ENCODE measurements around the gene COL15A1. TPM values are rescaled to one million over a fixed set of nuclear protein-coding genes. Genes with fewer than 3 reads are reported as not detected.

The COL15A1 gene
- polyA plus RNA-seq, 1 donor (not counting 4 experiments of a cell fraction or from before 2014, with no cell fraction given) = not detected

DNA sequence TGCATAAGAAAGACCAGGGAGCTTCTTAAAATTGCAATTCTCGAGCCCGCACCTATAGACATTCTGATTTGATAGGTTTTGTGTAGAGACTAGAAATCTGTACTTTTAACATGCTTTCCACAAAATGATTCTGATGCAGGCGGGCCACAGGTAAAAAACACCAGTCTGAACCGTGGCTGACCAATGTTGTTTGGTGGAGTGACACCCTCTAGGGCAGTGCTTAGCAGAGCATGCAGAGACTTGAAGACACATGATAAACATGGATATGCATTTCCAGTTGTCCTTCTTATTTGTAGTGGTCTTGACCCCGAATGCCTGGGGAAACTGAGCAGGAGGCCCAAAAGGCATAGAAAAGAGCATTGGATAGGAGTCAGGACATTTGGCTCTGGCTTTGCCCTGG is 10.5 kb upstream of the COL15A1 start:
- DNase-seq (ENCODE audit: low read depth, low spot score) (no peak), FAIRE-seq (no peak)
- Histone ChIP-seq H3K4me2 (ENCODE audit: control insufficient read depth, extremely low read depth, insufficient read depth, low read depth, low read length) (no peak overlapping the region), H2AFZ (ENCODE audit: control insufficient read depth, low read length) (no peak overlapping the region), H3K79me2 (ENCODE audit: control insufficient read depth, insufficient read depth, low read length) (no peaks in the 10 kb centered on the region), H3K27me3 (ENCODE audit: control insufficient read depth, extremely low read depth, insufficient read depth, low read length) (peaks cover 19% of the 10 kb centered on the region), H3K4me3 (ENCODE audit: control insufficient read depth in 2 of 3, extremely low read depth in 1 of 3, insufficient read depth in 2 of 3, low read depth in 1 of 3, low read length in 3 of 3) (no peak overlapping the region), H3K9ac (ENCODE audit: control insufficient read depth, extremely low read depth, insufficient read depth, low read length) (no peak overlapping the region), H3K4me1 (ENCODE audit: control insufficient read depth, extremely low read depth, insufficient read depth, low read length) (no peaks in the 10 kb centered on the region), H3K36me3 (ENCODE audit: control insufficient read depth in 2 of 2, extremely low read depth in 1 of 2, insufficient read depth in 2 of 2, low read length in 2 of 2) (no peaks in the 10 kb centered on the region), H3K9me3 (ENCODE audit: control insufficient read depth, low read depth, low read length) (no peaks in the 10 kb centered on the region), H3K9me1 (ENCODE audit: control insufficient read depth, extremely low read depth, insufficient read depth, low read length) (no peaks in the 10 kb centered on the region), H3K27ac (ENCODE audit: control insufficient read depth, insufficient read depth, low read length) (no peak overlapping the region), H4K20me1 (ENCODE audit: control insufficient read depth, extremely low read depth, insufficient read depth, low read length) (no peaks in the 10 kb centered on the region)
- dilution Hi-C loops (cut with MboI; ENCODE audit: extremely low pct_ligation_motif_present, low sequenced_read_pairs) = no loop called here
- TF ChIP-seq CTCF (optimal IDR thresholded peaks at IDR 0.05 in 1 of 3, IDR thresholded peaks at IDR 0.05 in 1 of 3, conservative IDR thresholded peaks at IDR 0.05 in 1 of 3; ENCODE audit: extremely low read depth in 1 of 3, insufficient read depth in 2 of 3, low read length in 3 of 3) = no peak

DNA sequence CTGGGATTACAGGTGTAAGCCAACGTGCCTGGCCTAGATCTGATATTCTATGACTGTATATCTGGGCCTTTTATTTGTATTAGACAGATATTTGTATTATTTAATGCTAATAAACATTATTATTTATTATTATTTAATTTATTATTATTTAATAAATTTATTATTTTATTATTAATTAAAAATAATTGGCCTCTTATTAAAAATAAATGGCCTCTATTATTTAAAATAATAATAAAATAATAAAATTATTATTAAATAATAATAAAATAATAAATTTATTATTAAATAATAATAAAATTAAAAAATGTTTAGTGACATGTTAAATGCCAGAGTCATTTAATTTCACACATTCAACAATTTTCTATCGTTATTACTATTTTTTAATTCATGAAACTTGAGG is 9.8 kb upstream of the COL15A1 start:
- Histone ChIP-seq H3K27me3 (ENCODE audit: control insufficient read depth, extremely low read depth, insufficient read depth, low read length) (peaks cover 19% of the 10 kb centered on the region), H3K9me1 (ENCODE audit: control insufficient read depth, extremely low read depth, insufficient read depth, low read length) (no peaks in the 10 kb centered on the region), H3K4me3 (ENCODE audit: control insufficient read depth in 2 of 3, extremely low read depth in 1 of 3, insufficient read depth in 2 of 3, low read depth in 1 of 3, low read length in 3 of 3) (no peak overlapping the region), H3K4me2 (ENCODE audit: control insufficient read depth, extremely low read depth, insufficient read depth, low read depth, low read length) (no peak overlapping the region), H3K9ac (ENCODE audit: control insufficient read depth, extremely low read depth, insufficient read depth, low read length) (no peak overlapping the region), H3K4me1 (ENCODE audit: control insufficient read depth, extremely low read depth, insufficient read depth, low read length) (no peaks in the 10 kb centered on the region), H3K27ac (ENCODE audit: control insufficient read depth, insufficient read depth, low read length) (no peak overlapping the region), H4K20me1 (ENCODE audit: control insufficient read depth, extremely low read depth, insufficient read depth, low read length) (no peaks in the 10 kb centered on the region), H3K79me2 (ENCODE audit: control insufficient read depth, insufficient read depth, low read length) (no peaks in the 10 kb centered on the region), H3K9me3 (ENCODE audit: control insufficient read depth, low read depth, low read length) (no peaks in the 10 kb centered on the region), H2AFZ (ENCODE audit: control insufficient read depth, low read length) (no peak overlapping the region), H3K36me3 (ENCODE audit: control insufficient read depth in 2 of 2, extremely low read depth in 1 of 2, insufficient read depth in 2 of 2, low read length in 2 of 2) (no peaks in the 10 kb centered on the region)
- DNase-seq (ENCODE audit: low read depth, low spot score) = no peak
- no peak for FAIRE-seq
- no peak for TF ChIP-seq EZH2 (IDR thresholded peaks at IDR 0.05; ENCODE audit: low read length)
- dilution Hi-C loops (cut with MboI; ENCODE audit: extremely low pct_ligation_motif_present, low sequenced_read_pairs) = no loop called here

DNA sequence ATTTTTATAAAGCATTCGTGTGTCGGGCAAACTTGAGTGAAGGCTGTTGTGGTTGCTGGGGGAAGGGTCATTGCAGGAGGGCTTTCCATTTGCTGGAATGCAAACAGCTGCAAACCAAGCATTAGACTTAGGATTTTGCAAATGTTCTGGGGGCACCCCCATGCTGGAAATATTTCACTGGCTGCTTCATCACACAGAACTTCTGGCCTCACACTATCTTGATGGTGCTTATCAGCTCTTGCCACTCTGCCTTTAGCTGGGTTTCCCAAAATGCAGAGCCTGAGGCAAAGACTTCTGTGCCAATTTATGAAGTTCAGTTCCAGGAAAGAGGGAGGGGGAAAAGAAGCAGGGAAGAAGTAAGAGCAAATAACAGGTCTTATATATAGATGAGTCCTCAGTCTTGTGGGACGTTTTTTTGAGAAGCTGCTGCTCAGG is 8.6 kb upstream of the COL15A1 start:
- no peak for TF ChIP-seq EZH2 (IDR thresholded peaks at IDR 0.05; ENCODE audit: low read length)
- TF ChIP-seq CTCF (optimal IDR thresholded peaks at IDR 0.05 in 1 of 3, IDR thresholded peaks at IDR 0.05 in 1 of 3, conservative IDR thresholded peaks at IDR 0.05 in 1 of 3; ENCODE audit: extremely low read depth in 1 of 3, insufficient read depth in 2 of 3, low read length in 3 of 3) = no peak
- H3K9me3 ChIP-seq (ENCODE audit: control insufficient read depth, low read depth, low read length) = no peaks in the 10 kb centered on the region
- peaks cover 19% of the 10 kb centered on the region for H3K27me3 ChIP-seq (ENCODE audit: control insufficient read depth, extremely low read depth, insufficient read depth, low read length)
- no peak for DNase-seq (ENCODE audit: low read depth, low spot score)
- H3K36me3 ChIP-seq (ENCODE audit: control insufficient read depth in 2 of 2, extremely low read depth in 1 of 2, insufficient read depth in 2 of 2, low read length in 2 of 2) = no peaks in the 10 kb centered on the region
- H3K4me3 ChIP-seq (ENCODE audit: control insufficient read depth in 2 of 3, extremely low read depth in 1 of 3, insufficient read depth in 2 of 3, low read depth in 1 of 3, low read length in 3 of 3) = no peak overlapping the region
- no peak overlapping the region for H3K4me2 ChIP-seq (ENCODE audit: control insufficient read depth, extremely low read depth, insufficient read depth, low read depth, low read length)
- no peaks in the 10 kb centered on the region for H3K9me1 ChIP-seq (ENCODE audit: control insufficient read depth, extremely low read depth, insufficient read depth, low read length)
- no peaks in the 10 kb centered on the region for H4K20me1 ChIP-seq (ENCODE audit: control insufficient read depth, extremely low read depth, insufficient read depth, low read length)
- H2AFZ ChIP-seq (ENCODE audit: control insufficient read depth, low read length) = no peak overlapping the region
- H3K79me2 ChIP-seq (ENCODE audit: control insufficient read depth, insufficient read depth, low read length) = no peaks in the 10 kb centered on the region
- no peaks in the 10 kb centered on the region for H3K4me1 ChIP-seq (ENCODE audit: control insufficient read depth, extremely low read depth, insufficient read depth, low read length)
- dilution Hi-C loops (cut with MboI; ENCODE audit: extremely low pct_ligation_motif_present, low sequenced_read_pairs) = no loop called here
- FAIRE-seq = no peak
- no peak overlapping the region for H3K27ac ChIP-seq (ENCODE audit: control insufficient read depth, insufficient read depth, low read length)
- H3K9ac ChIP-seq (ENCODE audit: control insufficient read depth, extremely low read depth, insufficient read depth, low read length) = no peak overlapping the region
